Lung (tissue), 12 donors: ENCODE measurements around the gene PARP3. TPM values are rescaled to one million over a fixed set of nuclear protein-coding genes. Genes with fewer than 3 reads are reported as not detected.

Source experiments
- ATAC-seq: fragments of 200-7000 bp; cut with Tn5 transposase; one replicate; pipeline ENCODE4 v1.9.1; 2020; ENCODE audit warnings: moderate number of reproducible peaks; ENCODE audit not compliant: insufficient read depth, low FRiP score
- DNase-seq, 3 donors: peaks; one replicate each; pipeline ENCODE4 v3.0.0-alpha.2; 2013 to 2017
- H3K27ac ChIP-seq, 2 donors: one replicate each; pipeline ENCODE4 v1.5.1; 2013; ENCODE audit warnings: mild to moderate bottlenecking in 2 of 2, moderate library complexity in 2 of 2, control low read depth in 1 of 2, inconsistent platforms in 1 of 2, low read depth in 1 of 2, low read length in 1 of 2
- H3K27me3 ChIP-seq, 3 donors: one replicate each; pipeline ENCODE4 v1.5.1; 2013; ENCODE audit warnings: low read length in 2 of 3; ENCODE audit not compliant: control insufficient read depth in 3 of 3, insufficient read depth in 3 of 3
- H3K36me3 ChIP-seq, 4 donors: one replicate each; pipeline ENCODE4 v1.5.1; 2013; ENCODE audit warnings: low read length in 4 of 4, mild to moderate bottlenecking in 1 of 4, moderate library complexity in 1 of 4; ENCODE audit not compliant: control insufficient read depth in 4 of 4, insufficient read depth in 4 of 4
- H3K4me1 ChIP-seq, 5 donors: one replicate each; pipeline ENCODE4 v1.5.1; 2013; ENCODE audit warnings: low read length in 5 of 5, mild to moderate bottlenecking in 2 of 5, moderate library complexity in 1 of 5; ENCODE audit not compliant: control insufficient read depth in 5 of 5, insufficient read depth in 5 of 5
- H3K4me3 ChIP-seq: one replicate; pipeline ENCODE4 v1.5.1; 2013; ENCODE audit warnings: mild to moderate bottlenecking, control low read depth, moderate library complexity
- H3K9ac ChIP-seq, 2 donors: one replicate each; pipeline ENCODE4 v1.5.1; 2013; ENCODE audit warnings: low read length in 2 of 2, control low read depth in 1 of 2; ENCODE audit not compliant: insufficient read depth in 1 of 2
- H3K9me3 ChIP-seq, 4 donors: one replicate each; pipeline ENCODE4 v1.5.1; 2013; ENCODE audit warnings: low read length in 3 of 4, mild to moderate bottlenecking in 1 of 4, moderate library complexity in 1 of 4; ENCODE audit not compliant: control insufficient read depth in 4 of 4, insufficient read depth in 3 of 4
- WGBS, 2 donors: extraction: QIAGEN DNeasy Blood & Tissue Kit; methylation state at CpG; one replicate each; pipeline ENCODE4 v1.1.7; 2013; 5-methylcytosine and 5-hydroxymethylcytosine counted together
- polyA plus RNA-seq, 2 donors: library from polyadenylated mRNA; stranded (reverse); fragments of 200-250 nt; gene quantifications; one replicate each; pipeline ENCODE4 v1.2.1, GENCODE V29; 2013
- total RNA-seq, 2 donors: library from RNA; depleted of rRNA in 1 of 2; stranded (reverse); fragments of >200 nt in 1 of 2; gene quantifications; one replicate each; pipeline ENCODE4 v1.2.1, GENCODE V29; 2014 to 2021
- TF ChIP-seq, protein P1 (sequence below): IDR thresholded peaks from 2 replicates; pipeline ENCODE4 v1.5.1; 2012; ENCODE audit warnings: mild to moderate bottlenecking; ENCODE audit errors: control extremely low read depth, extremely low read depth
- donor health status: control.
- donor health status: control.
- donor health status: Bipolar disorder and iron deficiency.
- donor health status: healthy.
- donor health status: DM: yes; HTN: yes; CAD: no.

The PARP3 gene
- total and polyA plus RNA-seq, 4 donors, result 15.3 to 36.7 (median 21.0) TPM

DNA sequence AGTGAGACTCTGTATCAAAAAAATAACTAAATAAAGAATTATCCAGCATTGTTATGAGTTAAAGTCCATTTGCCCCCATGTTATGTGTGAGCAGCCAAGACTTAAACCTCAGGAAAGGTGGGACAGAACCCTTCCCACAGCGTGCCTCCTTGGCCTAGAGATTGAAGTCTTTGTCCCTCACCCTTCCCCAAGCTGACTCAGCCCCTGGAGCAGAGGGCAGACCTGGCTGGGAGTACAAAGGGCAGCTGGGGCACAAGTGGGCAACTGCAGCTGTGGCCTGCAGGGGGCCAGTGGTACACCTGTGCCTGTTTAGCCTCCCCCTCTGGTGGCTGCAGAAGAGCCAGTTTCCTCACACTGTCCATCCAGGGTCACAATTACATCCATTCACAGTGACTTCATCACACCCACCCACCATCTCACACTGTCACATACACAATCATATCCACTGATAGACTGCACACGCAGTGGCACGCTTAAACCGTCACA lies 40.2 kb downstream of the PARP3 start:
- peak overlapping the region; percentile 97 for H3K27ac ChIP-seq
- ATAC-seq, result peak; percentile 13
- peaks cover 0 to 8% (median 3%) of the 10 kb centered on the region in 4 donors for H3K36me3 ChIP-seq
- H3K9me3 ChIP-seq, result no peaks in the 10 kb centered on the region
- WGBS, 2 donors, result 5 to 6% methylated on average over 4 of the region's 4 CpGs
- TF ChIP-seq, protein P1, sequence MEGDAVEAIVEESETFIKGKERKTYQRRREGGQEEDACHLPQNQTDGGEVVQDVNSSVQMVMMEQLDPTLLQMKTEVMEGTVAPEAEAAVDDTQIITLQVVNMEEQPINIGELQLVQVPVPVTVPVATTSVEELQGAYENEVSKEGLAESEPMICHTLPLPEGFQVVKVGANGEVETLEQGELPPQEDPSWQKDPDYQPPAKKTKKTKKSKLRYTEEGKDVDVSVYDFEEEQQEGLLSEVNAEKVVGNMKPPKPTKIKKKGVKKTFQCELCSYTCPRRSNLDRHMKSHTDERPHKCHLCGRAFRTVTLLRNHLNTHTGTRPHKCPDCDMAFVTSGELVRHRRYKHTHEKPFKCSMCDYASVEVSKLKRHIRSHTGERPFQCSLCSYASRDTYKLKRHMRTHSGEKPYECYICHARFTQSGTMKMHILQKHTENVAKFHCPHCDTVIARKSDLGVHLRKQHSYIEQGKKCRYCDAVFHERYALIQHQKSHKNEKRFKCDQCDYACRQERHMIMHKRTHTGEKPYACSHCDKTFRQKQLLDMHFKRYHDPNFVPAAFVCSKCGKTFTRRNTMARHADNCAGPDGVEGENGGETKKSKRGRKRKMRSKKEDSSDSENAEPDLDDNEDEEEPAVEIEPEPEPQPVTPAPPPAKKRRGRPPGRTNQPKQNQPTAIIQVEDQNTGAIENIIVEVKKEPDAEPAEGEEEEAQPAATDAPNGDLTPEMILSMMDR, result no peak
- no peaks in the 10 kb centered on the region for H3K27me3 ChIP-seq
- H3K4me1 ChIP-seq, result peaks cover 4 to 21% (median 9%) of the 10 kb centered on the region in 5 donors
- peak in 1 of 3 donors; percentile 41 for DNase-seq
- H3K4me3 ChIP-seq, result peak overlapping the region; percentile 49
- H3K9ac ChIP-seq, result peak overlapping the region in 1 of 2 donors; percentile 91

DNA sequence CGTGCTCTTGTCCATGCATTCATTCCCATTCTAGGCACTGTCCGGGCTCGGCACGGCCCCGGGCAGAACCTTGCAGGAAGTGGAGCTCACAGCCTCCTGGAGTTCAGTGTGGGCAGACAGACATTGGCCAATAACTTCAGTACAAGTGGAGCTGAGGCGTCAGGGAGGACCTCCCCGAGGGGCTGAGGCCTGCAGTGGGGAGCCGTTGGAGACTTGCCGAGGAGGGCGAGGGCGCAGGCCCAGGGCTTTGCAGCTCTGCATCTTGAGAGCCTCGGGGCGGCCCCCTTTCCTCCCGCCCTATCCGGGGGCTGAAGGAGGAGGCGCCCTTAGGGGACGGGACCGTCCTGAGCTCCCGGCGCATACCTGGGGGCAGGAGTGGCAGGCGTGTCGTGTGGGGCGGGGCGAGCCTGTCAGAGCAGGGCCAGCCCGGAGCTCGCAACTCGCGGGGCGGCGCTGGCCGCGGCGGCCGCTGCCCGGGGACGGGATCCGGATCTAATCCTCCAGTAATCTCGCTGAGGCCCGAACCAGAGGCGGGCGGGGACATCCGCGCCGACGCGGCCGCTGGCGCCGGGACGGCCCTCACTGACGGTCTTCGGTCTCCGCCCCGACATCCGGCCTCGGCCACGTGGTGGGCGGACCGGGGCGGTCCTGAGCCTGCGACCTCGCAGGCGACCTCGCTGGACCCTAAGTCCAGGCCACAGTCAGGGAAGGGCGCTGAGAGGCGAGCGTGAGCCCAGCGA lies 40.8 kb downstream of the PARP3 start, which contains the start of gene ACY1:
ACY1 (plus strand) TSS at position 698 of the 740 bp plus-strand sequence. CDS start 530 bp downstream, outside the sequence.
- Histone ChIP-seq H3K4me1 (peaks cover 4 to 21% (median 9%) of the 10 kb centered on the region in 5 donors), H3K27ac (peak within 1 kb of the TSS; percentile 97), H3K9ac (peak within 1 kb of the TSS; percentile 80 to 91), H3K36me3 (peaks cover 0 to 8% (median 3%) of the 10 kb centered on the region in 4 donors), H3K4me3 (peak within 1 kb of the TSS; percentile 49), H3K9me3 (no peaks in the 10 kb centered on the region), H3K27me3 (no peaks in the 10 kb centered on the region)
- TF ChIP-seq, protein P1, result no peak
- DNase-seq (peak; percentile 92 to 96 (median 93)), ATAC-seq (peak; percentile 88)
- WGBS, 2 donors, result 0 to 1% methylated on average over 61 to 68 of the region's 68 CpGs

DNA sequence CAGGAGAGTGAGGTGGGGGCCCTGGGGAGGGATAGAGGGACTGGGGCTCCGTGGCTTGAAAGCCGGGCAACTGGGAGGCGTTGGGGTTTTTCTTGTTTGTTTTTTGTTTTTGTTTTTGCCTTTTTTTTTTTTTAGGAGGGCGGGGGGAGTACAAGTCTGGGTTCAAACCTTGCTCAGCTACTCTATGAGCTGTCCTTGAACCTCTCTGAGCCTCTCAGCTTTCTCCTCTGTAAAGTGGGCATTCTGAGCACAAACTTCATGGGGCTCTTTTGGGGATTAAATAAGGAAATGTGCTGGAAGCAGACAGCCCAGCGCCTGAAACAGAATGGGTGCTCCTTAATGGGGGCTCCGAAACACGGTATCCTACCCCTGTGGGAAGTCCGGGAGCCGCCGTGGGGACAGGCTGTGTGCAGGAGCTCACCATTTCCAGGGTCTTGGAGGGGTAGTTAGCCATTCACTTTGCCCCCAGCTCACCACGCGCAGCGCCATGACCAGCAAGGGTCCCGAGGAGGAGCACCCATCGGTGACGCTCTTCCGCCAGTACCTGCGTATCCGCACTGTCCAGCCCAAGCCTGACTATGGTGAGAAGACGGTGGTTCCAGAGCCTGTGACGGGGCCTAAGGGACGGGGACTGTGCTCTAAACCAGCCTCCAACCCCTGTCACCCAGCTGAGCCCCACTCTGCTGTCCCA lies 41.6 kb downstream of the PARP3 start:
- H3K4me1 ChIP-seq, result peaks cover 4 to 21% (median 9%) of the 10 kb centered on the region in 5 donors
- no peak for DNase-seq

More for the DNA sequence above, 41.6 kb downstream of the PARP3 start:
- peak overlapping the region; percentile 97 for H3K27ac ChIP-seq
- peaks cover 0 to 8% (median 3%) of the 10 kb centered on the region in 4 donors for H3K36me3 ChIP-seq
- TF ChIP-seq, protein P1, result no peak
- H3K27me3 ChIP-seq, result no peaks in the 10 kb centered on the region
- H3K9me3 ChIP-seq, result no peaks in the 10 kb centered on the region
- peak overlapping the region; percentile 49 for H3K4me3 ChIP-seq
- ATAC-seq, result no peak
- 73 to 77% methylated on average over 22 of the region's 22 CpGs for WGBS, 2 donors
- peak overlapping the region; percentile 78 to 80 for H3K9ac ChIP-seq
